HEK293T (cell line): ENCODE measurements around the gene GFOD2.

Source experiments
- BHLHE40 ChIP-seq: fragments of 450-650 bp; IDR thresholded peaks from 2 replicates; pipeline ENCODE4 v1.6.1; 2016; ENCODE audit warnings: mild to moderate bottlenecking, moderate library complexity, borderline replicate concordance
- CTBP1 ChIP-seq: fragments of 450-650 bp; IDR thresholded peaks from 2 replicates; pipeline ENCODE4 v1.6.1; 2016; ENCODE audit warnings: borderline replicate concordance
- ELF4 ChIP-seq: fragments of 450-650 bp; IDR thresholded peaks from 2 replicates; pipeline ENCODE4 v1.6.1; 2017; ENCODE audit warnings: antibody characterized with exemption
- FOXA1 ChIP-seq: fragments of 450-650 bp; IDR thresholded peaks from 2 replicates; pipeline ENCODE4 v1.6.1; 2016; ENCODE audit warnings: mild to moderate bottlenecking
- FOXM1 ChIP-seq: fragments of 450-650 bp; IDR thresholded peaks from 2 replicates; pipeline ENCODE4 v1.6.1; 2017; ENCODE audit warnings: mild to moderate bottlenecking, borderline replicate concordance
- LEF1 ChIP-seq: fragments of 450-650 bp; IDR thresholded peaks from 2 replicates; pipeline ENCODE4 v1.6.1; 2017; ENCODE audit warnings: mild to moderate bottlenecking, borderline replicate concordance
- SP1 ChIP-seq: fragments of 450-650 bp; IDR thresholded peaks from 2 replicates; pipeline ENCODE4 v1.6.1; 2017

GRCh38 chr16:67679935-67680897 is 38.9 kb downstream of the GFOD2 start:
- TF ChIP-seq FOXA1 (no peak), LEF1 (no peak), BHLHE40 (no peak), SP1 (no peak), CTBP1 (no peak), ELF4 (no peak), FOXM1 (no peak)
